ENCODE measurements around the gene MIEN1. TPM values are rescaled to one million over a fixed set of nuclear protein-coding genes. Genes with fewer than 3 reads are reported as not detected.
A peak's percentile ranks its signal among the peaks of the same experiment; 100 is the strongest.

Gene MIEN1
- total RNA-seq, 1 donor from 2014 or later: 20.1 TPM

DNA sequence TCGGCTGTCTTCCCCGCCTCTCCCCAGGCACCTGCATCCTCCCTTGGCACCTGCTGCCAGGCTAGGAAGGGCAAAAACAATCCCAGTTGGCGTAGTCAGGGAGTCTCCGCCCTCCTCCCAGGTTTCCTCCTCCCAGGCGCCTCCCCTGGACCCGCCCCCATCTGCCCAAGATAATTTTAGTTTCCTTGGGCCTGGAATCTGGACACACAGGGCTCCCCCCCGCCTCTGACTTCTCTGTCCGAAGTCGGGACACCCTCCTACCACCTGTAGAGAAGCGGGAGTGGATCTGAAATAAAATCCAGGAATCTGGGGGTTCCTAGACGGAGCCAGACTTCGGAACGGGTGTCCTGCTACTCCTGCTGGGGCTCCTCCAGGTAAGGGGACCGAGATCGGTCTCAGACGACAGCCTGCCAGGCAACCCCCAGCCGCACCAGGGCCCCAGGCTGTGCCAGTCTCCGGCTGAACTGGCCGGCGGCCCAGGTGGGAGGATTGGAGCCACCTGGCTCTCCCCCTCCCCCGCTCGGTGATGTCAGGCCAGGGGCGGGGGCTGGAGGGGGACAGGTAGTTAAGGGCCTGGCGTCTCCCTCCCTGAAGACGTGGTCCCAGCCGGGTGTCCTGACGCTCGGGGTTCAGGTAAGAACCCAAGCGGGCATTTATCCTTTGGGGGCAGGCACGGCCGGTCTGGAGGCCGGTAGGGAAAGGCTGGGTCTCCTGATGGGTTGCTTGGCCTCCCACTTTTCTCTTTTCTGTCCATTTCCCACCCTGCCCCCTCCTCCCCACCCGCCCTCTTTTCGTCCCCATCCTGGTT is 7.6 kb upstream of the MIEN1 start, which contains the start of gene GRB7:
TSS of gene GRB7 (plus strand) at position 179 of the 808 bp plus-strand sequence. CDS start 4,364 bp downstream, outside the sequence.
- Histone ChIP-seq H3K79me2 (ENCODE audit: low read depth) (no peaks in the 10 kb centered on the region), H2AFZ (replicated peaks) (peak within 1 kb of the TSS; percentile 100), H3K4me1 (peaks cover 17% of the 10 kb centered on the region), H3K9ac (no peak within 1 kb of the TSS), H3K4me3 (peak within 1 kb of the TSS; percentile 62), H3K4me2 (peak within 1 kb of the TSS; percentile 99), H3K27ac (no peak within 1 kb of the TSS), H3F3A (ENCODE audit: low read depth) (peaks cover 24% of the 10 kb centered on the region), H3K36me3 (no peaks in the 10 kb centered on the region), H4K20me1 (ENCODE audit: low read depth) (no peaks in the 10 kb centered on the region), H3K27me3 (peaks cover 29% of the 10 kb centered on the region), H3K9me3 (ENCODE audit: low read depth) (no peaks in the 10 kb centered on the region)
- peaks cover 55% of the 10 kb centered on the region for H3K27me3 Mint-ChIP-seq (ENCODE audit: insufficient read depth, low read depth)
- no peaks in the 10 kb centered on the region for H3K36me3 Mint-ChIP-seq
- no peaks in the 10 kb centered on the region for H3K9me3 Mint-ChIP-seq
- H3K27ac Mint-ChIP-seq: no peak within 1 kb of the TSS
- peak within 1 kb of the TSS; percentile 74 for H3K4me3 Mint-ChIP-seq
- peaks cover 15% of the 10 kb centered on the region for H3K4me1 Mint-ChIP-seq
- peak; percentile 52 for DNase-seq (ENCODE audit: low spot score)
- TF ChIP-seq EZH2 (IDR thresholded peaks at IDR 0.05) (peak; percentile 35), EZH2phosphoT487 (IDR thresholded peaks at IDR 0.05) (no peak), CTCF (IDR thresholded peaks at IDR 0.05) (no peak)

- Histone ChIP-seq H3K4me1 (peaks cover 17% of the 10 kb centered on the region), H3K79me2 (ENCODE audit: low read depth) (no peaks in the 10 kb centered on the region), H3K4me2 (peak overlapping the region; percentile 99), H3K9ac (no peak overlapping the region), H3K36me3 (no peaks in the 10 kb centered on the region), H3K27ac (no peak overlapping the region), H2AFZ (replicated peaks) (peak overlapping the region; percentile 100), H3K9me3 (ENCODE audit: low read depth) (no peaks in the 10 kb centered on the region), H3F3A (ENCODE audit: low read depth) (peaks cover 24% of the 10 kb centered on the region), H3K4me3 (peak overlapping the region; percentile 62), H3K27me3 (peaks cover 29% of the 10 kb centered on the region), H4K20me1 (ENCODE audit: low read depth) (no peaks in the 10 kb centered on the region)
- no peak overlapping the region for H3K4me3 Mint-ChIP-seq
- H3K27me3 Mint-ChIP-seq (ENCODE audit: insufficient read depth, low read depth): peaks cover 55% of the 10 kb centered on the region
- H3K36me3 Mint-ChIP-seq: no peaks in the 10 kb centered on the region
- TF ChIP-seq CTCF (IDR thresholded peaks at IDR 0.05): no peak
- TF ChIP-seq EZH2phosphoT487 (IDR thresholded peaks at IDR 0.05): no peak
- TF ChIP-seq EZH2 (IDR thresholded peaks at IDR 0.05): no peak
- no peak overlapping the region for H3K27ac Mint-ChIP-seq
- no peak for DNase-seq (ENCODE audit: low spot score)
- peaks cover 15% of the 10 kb centered on the region for H3K4me1 Mint-ChIP-seq
- H3K9me3 Mint-ChIP-seq: no peaks in the 10 kb centered on the region
Observed at GRCh38 chr17:39737206-39737759, 7.0 kb upstream of the MIEN1 start.

DNA sequence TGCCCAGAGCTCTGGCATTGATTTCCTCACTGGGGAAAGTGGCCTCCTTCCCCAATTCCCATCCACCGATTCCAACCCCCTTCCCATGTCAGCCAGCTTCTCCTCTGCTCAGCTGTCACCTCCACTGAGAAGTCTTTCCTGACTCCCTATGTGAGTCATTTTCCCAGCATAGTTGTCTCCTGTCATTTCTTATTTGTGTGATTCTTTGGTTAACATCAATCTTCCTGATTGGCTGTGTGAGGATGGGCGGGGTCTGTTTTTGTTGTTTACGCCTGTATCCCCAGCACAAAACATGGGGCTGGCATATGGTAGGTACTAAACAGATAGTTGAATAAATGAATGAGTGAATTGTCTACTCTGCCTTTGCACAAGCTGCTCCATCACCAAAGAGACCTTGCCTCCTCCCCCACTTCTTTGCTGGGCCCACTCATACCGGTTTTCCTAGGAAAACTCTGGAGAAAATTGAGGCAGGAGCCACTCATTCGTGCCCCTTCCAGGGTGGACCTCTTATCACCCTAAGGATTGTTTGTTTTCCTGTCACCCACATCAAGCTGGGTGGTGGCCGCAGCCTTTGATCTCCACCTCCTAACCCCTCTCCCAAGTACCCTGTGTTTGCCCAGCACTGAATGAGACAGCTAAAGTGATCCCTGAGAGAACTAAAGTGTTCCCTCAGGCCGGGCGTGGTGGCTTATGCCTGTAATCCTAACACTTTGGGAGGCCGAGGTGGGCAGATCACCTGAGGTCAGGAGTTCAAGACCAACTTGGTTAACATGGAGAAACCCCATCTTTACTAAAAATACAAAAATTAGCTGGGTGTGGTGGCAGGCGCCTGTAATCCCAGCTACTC is 6.2 kb upstream of the MIEN1 start:
- Histone ChIP-seq H3K27ac (no peak overlapping the region), H3F3A (ENCODE audit: low read depth) (peaks cover 24% of the 10 kb centered on the region), H3K4me1 (peaks cover 17% of the 10 kb centered on the region), H2AFZ (replicated peaks) (no peak overlapping the region), H3K36me3 (no peaks in the 10 kb centered on the region), H3K27me3 (peaks cover 29% of the 10 kb centered on the region), H4K20me1 (ENCODE audit: low read depth) (no peaks in the 10 kb centered on the region), H3K4me3 (no peak overlapping the region), H3K4me2 (no peak overlapping the region), H3K9ac (no peak overlapping the region), H3K9me3 (ENCODE audit: low read depth) (no peaks in the 10 kb centered on the region), H3K79me2 (ENCODE audit: low read depth) (no peaks in the 10 kb centered on the region)
- H3K4me1 Mint-ChIP-seq: peaks cover 15% of the 10 kb centered on the region
- H3K9me3 Mint-ChIP-seq: no peaks in the 10 kb centered on the region
- TF ChIP-seq EZH2phosphoT487 (IDR thresholded peaks at IDR 0.05) (no peak), EZH2 (IDR thresholded peaks at IDR 0.05) (no peak), CTCF (IDR thresholded peaks at IDR 0.05) (no peak)
- no peak overlapping the region for H3K27ac Mint-ChIP-seq
- no peak overlapping the region for H3K4me3 Mint-ChIP-seq
- no peak for DNase-seq (ENCODE audit: low spot score)
- no peaks in the 10 kb centered on the region for H3K36me3 Mint-ChIP-seq
- H3K27me3 Mint-ChIP-seq (ENCODE audit: insufficient read depth, low read depth): peaks cover 50% of the 10 kb centered on the region

Data from neural progenitor cell (in vitro differentiated cells).